ENCODE results near the gene SDF2.

SDF2 gene

GRCh38 chr17:28648698-28649097, 13.0 kb downstream of the SDF2 start:
- H3K36me3 ChIP-seq (ENCODE audit: insufficient read depth, low read length), result peaks cover 19% of the 10 kb centered on the region
- no peaks in the 10 kb centered on the region for H3K9me3 ChIP-seq (replicated peaks; ENCODE audit: low read length)
- no peak overlapping the region for H3K4me2 ChIP-seq (ENCODE audit: low read length)
- peaks cover 8% of the 10 kb centered on the region for H3K4me1 ChIP-seq (ENCODE audit: control insufficient read depth, insufficient read depth, low read length)
- no peak overlapping the region for H3K9ac ChIP-seq (ENCODE audit: low read depth, low read length)
- no peaks in the 10 kb centered on the region for H3K27me3 ChIP-seq (ENCODE audit: control insufficient read depth, insufficient read depth, low read length)
- H3K4me3 ChIP-seq (ENCODE audit: low read length), result no peak overlapping the region

GRCh38 chr17:28646039-28646754, 15.5 kb downstream of the SDF2 start:
- Histone ChIP-seq H3K4me2 (ENCODE audit: low read length) (peak overlapping the region; percentile 94), H3K36me3 (ENCODE audit: insufficient read depth, low read length) (peaks cover 27% of the 10 kb centered on the region), H3K4me1 (ENCODE audit: control insufficient read depth, insufficient read depth, low read length) (peaks cover 13% of the 10 kb centered on the region), H3K9ac (ENCODE audit: low read depth, low read length) (peak overlapping the region; percentile 91), H3K27me3 (ENCODE audit: control insufficient read depth, insufficient read depth, low read length) (no peaks in the 10 kb centered on the region), H3K9me3 (replicated peaks; ENCODE audit: low read length) (no peaks in the 10 kb centered on the region), H3K4me3 (ENCODE audit: low read length) (no peak overlapping the region)

- peak overlapping the region; percentile 85 for H3K4me3 ChIP-seq (ENCODE audit: low read length)
- H3K36me3 ChIP-seq (ENCODE audit: insufficient read depth, low read length), result peaks cover 34% of the 10 kb centered on the region
- H3K9ac ChIP-seq (ENCODE audit: low read depth, low read length), result peak overlapping the region; percentile 91
- H3K4me1 ChIP-seq (ENCODE audit: control insufficient read depth, insufficient read depth, low read length), result peaks cover 13% of the 10 kb centered on the region
- peak overlapping the region; percentile 94 for H3K4me2 ChIP-seq (ENCODE audit: low read length)
- no peaks in the 10 kb centered on the region for H3K9me3 ChIP-seq (replicated peaks; ENCODE audit: low read length)
- H3K27me3 ChIP-seq (ENCODE audit: control insufficient read depth, insufficient read depth, low read length), result no peaks in the 10 kb centered on the region
These were observed 16.1 kb downstream of the SDF2 start for GRCh38 chr17:28645576-28645939.

- peak within 1 kb of the TSS; percentile 85 for H3K4me3 ChIP-seq (ENCODE audit: low read length)
- no peaks in the 10 kb centered on the region for H3K9me3 ChIP-seq (replicated peaks; ENCODE audit: low read length)
- H3K36me3 ChIP-seq (ENCODE audit: insufficient read depth, low read length), result peaks cover 37% of the 10 kb centered on the region
- H3K9ac ChIP-seq (ENCODE audit: low read depth, low read length), result peak within 1 kb of the TSS; percentile 91
- peak within 1 kb of the TSS; percentile 94 for H3K4me2 ChIP-seq (ENCODE audit: low read length)
- no peaks in the 10 kb centered on the region for H3K27me3 ChIP-seq (ENCODE audit: control insufficient read depth, insufficient read depth, low read length)
- H3K4me1 ChIP-seq (ENCODE audit: control insufficient read depth, insufficient read depth, low read length), result peaks cover 13% of the 10 kb centered on the region
These were observed 16.7 kb downstream of the SDF2 start, which contains the start of gene BLTP2 for GRCh38 chr17:28644787-28645575. TSS of gene BLTP2 (minus strand) at chr17:28645158. CDS start at chr17:28645056, 102 bp downstream.

- H3K9me3 ChIP-seq (replicated peaks; ENCODE audit: low read length), result no peaks in the 10 kb centered on the region
- H3K4me1 ChIP-seq (ENCODE audit: control insufficient read depth, insufficient read depth, low read length), result peaks cover 13% of the 10 kb centered on the region
- H3K27me3 ChIP-seq (ENCODE audit: control insufficient read depth, insufficient read depth, low read length), result no peaks in the 10 kb centered on the region
- peak overlapping the region; percentile 91 for H3K9ac ChIP-seq (ENCODE audit: low read depth, low read length)
- peak overlapping the region; percentile 94 for H3K4me2 ChIP-seq (ENCODE audit: low read length)
- H3K4me3 ChIP-seq (ENCODE audit: low read length), result peak overlapping the region; percentile 85
- H3K36me3 ChIP-seq (ENCODE audit: insufficient read depth, low read length), result peaks cover 44% of the 10 kb centered on the region
These were observed 17.5 kb downstream of the SDF2 start for GRCh38 chr17:28643983-28644786.

GRCh38 chr17:28641579-28641978, 20.1 kb downstream of the SDF2 start:
- no peak overlapping the region for H3K9ac ChIP-seq (ENCODE audit: low read depth, low read length)
- H3K4me3 ChIP-seq (ENCODE audit: low read length), result no peak overlapping the region
- H3K27me3 ChIP-seq (ENCODE audit: control insufficient read depth, insufficient read depth, low read length), result no peaks in the 10 kb centered on the region
- H3K9me3 ChIP-seq (replicated peaks; ENCODE audit: low read length), result no peaks in the 10 kb centered on the region
- H3K4me2 ChIP-seq (ENCODE audit: low read length), result no peak overlapping the region
- H3K36me3 ChIP-seq (ENCODE audit: insufficient read depth, low read length), result peaks cover 60% of the 10 kb centered on the region
- peaks cover 9% of the 10 kb centered on the region for H3K4me1 ChIP-seq (ENCODE audit: control insufficient read depth, insufficient read depth, low read length)

GRCh38 chr17:28635506-28635905, 26.2 kb downstream of the SDF2 start:
- peaks cover 85% of the 10 kb centered on the region for H3K36me3 ChIP-seq (ENCODE audit: insufficient read depth, low read length)

GRCh38 chr17:28634206-28634865, 27.4 kb downstream of the SDF2 start:
- no peaks in the 10 kb centered on the region for H3K27me3 ChIP-seq (ENCODE audit: control insufficient read depth, insufficient read depth, low read length)
- H3K9me3 ChIP-seq (replicated peaks; ENCODE audit: low read length), result no peaks in the 10 kb centered on the region
- peaks cover 79% of the 10 kb centered on the region for H3K36me3 ChIP-seq (ENCODE audit: insufficient read depth, low read length)
- H3K4me3 ChIP-seq (ENCODE audit: low read length), result no peak overlapping the region
- no peaks in the 10 kb centered on the region for H3K4me1 ChIP-seq (ENCODE audit: control insufficient read depth, insufficient read depth, low read length)
- no peak overlapping the region for H3K4me2 ChIP-seq (ENCODE audit: low read length)
- H3K9ac ChIP-seq (ENCODE audit: low read depth, low read length), result no peak overlapping the region

More at GRCh38 chr17:28635506-28635905, 26.2 kb downstream of the SDF2 start:
- Histone ChIP-seq H3K9me3 (replicated peaks; ENCODE audit: low read length) (no peaks in the 10 kb centered on the region), H3K27me3 (ENCODE audit: control insufficient read depth, insufficient read depth, low read length) (no peaks in the 10 kb centered on the region), H3K4me2 (ENCODE audit: low read length) (no peak overlapping the region), H3K4me1 (ENCODE audit: control insufficient read depth, insufficient read depth, low read length) (no peaks in the 10 kb centered on the region), H3K9ac (ENCODE audit: low read depth, low read length) (no peak overlapping the region), H3K4me3 (ENCODE audit: low read length) (no peak overlapping the region)

GRCh38 chr17:28626818-28627217, 34.9 kb downstream of the SDF2 start:
- Histone ChIP-seq H3K27me3 (ENCODE audit: control insufficient read depth, insufficient read depth, low read length) (no peaks in the 10 kb centered on the region), H3K4me2 (ENCODE audit: low read length) (no peak overlapping the region), H3K4me3 (ENCODE audit: low read length) (no peak overlapping the region), H3K4me1 (ENCODE audit: control insufficient read depth, insufficient read depth, low read length) (no peaks in the 10 kb centered on the region), H3K9me3 (replicated peaks; ENCODE audit: low read length) (no peaks in the 10 kb centered on the region), H3K9ac (ENCODE audit: low read depth, low read length) (no peak overlapping the region), H3K36me3 (ENCODE audit: insufficient read depth, low read length) (peaks cover 60% of the 10 kb centered on the region)

- Histone ChIP-seq H3K9ac (ENCODE audit: low read depth, low read length) (no peak overlapping the region), H3K4me1 (ENCODE audit: control insufficient read depth, insufficient read depth, low read length) (no peaks in the 10 kb centered on the region), H3K36me3 (ENCODE audit: insufficient read depth, low read length) (peaks cover 73% of the 10 kb centered on the region), H3K27me3 (ENCODE audit: control insufficient read depth, insufficient read depth, low read length) (no peaks in the 10 kb centered on the region), H3K9me3 (replicated peaks; ENCODE audit: low read length) (no peaks in the 10 kb centered on the region), H3K4me3 (ENCODE audit: low read length) (no peak overlapping the region), H3K4me2 (ENCODE audit: low read length) (no peak overlapping the region)
These were observed 37.6 kb downstream of the SDF2 start for GRCh38 chr17:28624148-28624547.

- no peak overlapping the region for H3K9ac ChIP-seq (ENCODE audit: low read depth, low read length)
- no peak overlapping the region for H3K4me2 ChIP-seq (ENCODE audit: low read length)
- no peak overlapping the region for H3K4me3 ChIP-seq (ENCODE audit: low read length)
- no peaks in the 10 kb centered on the region for H3K27me3 ChIP-seq (ENCODE audit: control insufficient read depth, insufficient read depth, low read length)
- H3K9me3 ChIP-seq (replicated peaks; ENCODE audit: low read length), result no peaks in the 10 kb centered on the region
- H3K36me3 ChIP-seq (ENCODE audit: insufficient read depth, low read length), result peaks cover 77% of the 10 kb centered on the region
- H3K4me1 ChIP-seq (ENCODE audit: control insufficient read depth, insufficient read depth, low read length), result no peaks in the 10 kb centered on the region
These were observed 38.0 kb downstream of the SDF2 start for GRCh38 chr17:28623696-28624095.
